GM12891 (cell line): ENCODE results near the gene CARS1.

Source experiments
- POLR2A ChIP-seq: IDR thresholded peaks from 2 replicates; pipeline ENCODE4 v1.6.1; 2011; ENCODE audit warnings: low read depth, low read length, control low read depth
- POLR2AphosphoS5 ChIP-seq: IDR thresholded peaks from 2 replicates; pipeline ENCODE4 v1.6.1; 2011; ENCODE audit warnings: low read depth, low read length, control low read depth
- POU2F2 ChIP-seq: IDR thresholded peaks from 2 replicates; pipeline ENCODE4 v1.6.1; 2011; ENCODE audit warnings: low read depth, mild to moderate bottlenecking, control low read depth, low read length, moderate library complexity
- TAF1 ChIP-seq: IDR thresholded peaks from 2 replicates; pipeline ENCODE4 v1.6.1; 2011; ENCODE audit warnings: low read depth, low read length, control low read depth

- no peak for TF ChIP-seq POLR2A
- no peak for TF ChIP-seq TAF1
- no peak for TF ChIP-seq POLR2AphosphoS5
- no peak for TF ChIP-seq POU2F2
Observed at GRCh38 chr11:2995893-2996554, 61.2 kb downstream of the CARS1 start.
